ENCODE measurements around the gene CNPY1. TPM values are rescaled to one million over a fixed set of nuclear protein-coding genes. Genes with fewer than 3 reads are reported as not detected.

The CNPY1 gene
- total and polyA plus RNA-seq, 4 donors: 0.41 to 0.79 (median 0.66) TPM; not detected in 1

DNA sequence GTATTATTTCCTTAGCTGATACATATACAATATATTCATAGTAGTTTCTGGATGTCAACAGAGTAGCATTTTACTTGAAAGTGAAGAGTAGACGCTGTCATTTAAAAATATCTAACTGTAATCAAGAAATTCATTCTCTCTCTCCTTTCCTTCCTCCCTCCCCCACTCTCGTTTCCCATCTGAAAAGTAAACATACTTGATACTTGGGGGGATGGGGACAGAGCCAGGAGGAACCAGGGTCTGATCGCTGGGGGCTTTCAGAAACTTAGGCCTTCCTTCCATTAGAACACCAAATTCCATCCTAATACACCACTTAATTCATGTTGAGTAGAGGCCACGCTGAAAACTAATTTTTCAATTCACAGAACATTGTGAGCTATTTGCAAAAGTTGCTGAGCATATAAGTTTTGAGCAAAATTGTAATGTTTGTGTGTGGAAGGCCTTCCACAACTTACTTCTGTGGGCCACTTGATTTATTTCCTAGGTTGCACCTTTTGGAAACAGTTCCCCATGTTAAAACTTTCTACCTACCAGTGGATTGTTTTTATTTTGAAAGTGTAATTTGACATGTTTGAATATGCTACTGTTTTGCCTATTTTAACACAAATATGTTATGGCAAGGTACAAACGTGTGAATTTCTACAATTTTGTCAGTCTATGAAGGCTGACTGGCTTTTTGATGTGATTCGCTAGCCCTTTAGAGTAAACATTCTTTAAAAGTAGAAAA is 35.2 kb downstream of the CNPY1 start:
- peaks cover 77% of the 10 kb centered on the region for H3K27me3 ChIP-seq (ENCODE audit: control insufficient read depth, insufficient read depth, low read length)
- H3K4me1 ChIP-seq (ENCODE audit: control insufficient read depth, insufficient read depth, low read length): peaks cover 11% of the 10 kb centered on the region
- WGBS (ENCODE audit: insufficient coverage): 20% methylated on average over 1 of the region's 6 CpGs
- H3K9me3 ChIP-seq (ENCODE audit: control insufficient read depth, insufficient read depth, low read length): no peaks in the 10 kb centered on the region
- H3K4me3 ChIP-seq (ENCODE audit: low read depth, low read length): no peak overlapping the region
- H3K36me3 ChIP-seq (ENCODE audit: control insufficient read depth, insufficient read depth, low read length): no peaks in the 10 kb centered on the region
- DNase-seq (ENCODE audit: low read depth in 4 of 6, low spot score in 6 of 6): peak in 2 of 6 donors; percentile 15 to 24
- no peak overlapping the region for H3K27ac ChIP-seq (ENCODE audit: low read depth, low read length)

DNA sequence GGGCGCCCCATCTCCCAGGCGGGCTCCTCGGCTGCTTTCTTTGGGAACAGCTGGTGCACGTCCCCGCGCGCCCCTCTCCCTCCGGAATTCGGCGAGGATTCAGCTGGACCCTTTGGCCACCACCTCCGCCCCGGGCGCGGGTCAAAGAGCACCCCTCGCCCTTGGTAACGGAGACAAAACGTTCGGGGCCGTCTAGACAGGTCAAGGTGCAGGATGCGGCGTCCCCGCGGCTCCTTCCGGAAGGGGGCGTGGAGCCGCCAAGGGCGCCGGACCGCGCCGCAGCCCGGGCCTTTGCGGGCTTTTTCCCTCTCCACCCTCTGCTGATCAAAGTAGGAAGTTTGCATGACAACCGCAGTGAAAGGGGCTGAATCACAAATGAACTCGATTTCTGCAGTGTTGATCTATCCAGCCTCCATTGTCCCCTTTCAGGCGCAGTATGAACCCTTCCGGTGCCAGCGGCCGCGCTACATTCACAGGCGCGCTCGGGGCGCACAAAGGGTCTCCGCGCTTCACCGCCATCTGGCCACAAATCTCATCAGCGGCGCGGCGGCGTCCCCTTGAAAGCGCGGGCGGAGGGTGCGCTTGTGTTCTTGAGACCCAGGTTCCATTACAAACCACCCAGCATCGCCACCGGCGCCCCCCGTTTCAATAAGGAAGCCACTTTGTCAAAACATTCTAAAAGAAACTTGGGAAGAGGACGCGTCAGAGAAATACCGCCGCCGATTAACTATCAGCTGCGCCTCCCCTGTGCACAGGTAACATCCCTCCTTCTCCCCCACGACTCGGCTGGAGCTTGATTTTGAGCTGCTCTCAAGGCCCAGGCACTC is 36.4 kb downstream of the CNPY1 start:
- WGBS (ENCODE audit: insufficient coverage): under 1% methylated on average over 66 of the region's 68 CpGs
- no peaks in the 10 kb centered on the region for H3K9me3 ChIP-seq (ENCODE audit: control insufficient read depth, insufficient read depth, low read length)
- peaks cover 82% of the 10 kb centered on the region for H3K27me3 ChIP-seq (ENCODE audit: control insufficient read depth, insufficient read depth, low read length)
- H3K4me3 ChIP-seq (ENCODE audit: low read depth, low read length): no peak overlapping the region
- no peaks in the 10 kb centered on the region for H3K36me3 ChIP-seq (ENCODE audit: control insufficient read depth, insufficient read depth, low read length)
- peaks cover 11% of the 10 kb centered on the region for H3K4me1 ChIP-seq (ENCODE audit: control insufficient read depth, insufficient read depth, low read length)
- peak in 2 of 6 donors; percentile 36 to 58 for DNase-seq (ENCODE audit: low read depth in 4 of 6, low spot score in 6 of 6)
- H3K27ac ChIP-seq (ENCODE audit: low read depth, low read length): no peak overlapping the region

DNA sequence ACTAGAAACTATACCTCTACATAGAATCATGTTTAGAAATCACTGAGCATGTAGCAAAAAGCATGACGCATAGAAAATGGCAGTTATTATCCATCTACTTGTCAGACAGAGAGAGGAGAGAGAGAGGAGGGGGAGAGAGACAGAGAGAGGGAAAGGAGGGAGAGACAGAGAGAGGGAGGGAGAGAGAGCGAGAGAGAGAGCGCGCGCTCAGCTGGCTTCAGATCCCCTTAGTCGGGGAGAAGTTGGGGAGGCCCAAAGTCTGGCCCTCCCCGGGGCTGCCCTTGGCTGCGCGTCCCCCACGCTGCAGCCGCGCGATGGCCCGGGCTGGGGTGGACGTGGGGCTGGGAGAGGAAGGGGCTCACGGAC is 37.0 kb downstream of the CNPY1 start:
- DNase-seq (ENCODE audit: low read depth in 4 of 6, low spot score in 6 of 6): no peak
- Histone ChIP-seq H3K27me3 (ENCODE audit: control insufficient read depth, insufficient read depth, low read length) (peaks cover 87% of the 10 kb centered on the region), H3K36me3 (ENCODE audit: control insufficient read depth, insufficient read depth, low read length) (no peaks in the 10 kb centered on the region), H3K4me1 (ENCODE audit: control insufficient read depth, insufficient read depth, low read length) (peaks cover 11% of the 10 kb centered on the region), H3K4me3 (ENCODE audit: low read depth, low read length) (no peak overlapping the region), H3K9me3 (ENCODE audit: control insufficient read depth, insufficient read depth, low read length) (no peaks in the 10 kb centered on the region), H3K27ac (ENCODE audit: low read depth, low read length) (no peak overlapping the region)
- 2% methylated on average over 8 of the region's 16 CpGs for WGBS (ENCODE audit: insufficient coverage)

DNA sequence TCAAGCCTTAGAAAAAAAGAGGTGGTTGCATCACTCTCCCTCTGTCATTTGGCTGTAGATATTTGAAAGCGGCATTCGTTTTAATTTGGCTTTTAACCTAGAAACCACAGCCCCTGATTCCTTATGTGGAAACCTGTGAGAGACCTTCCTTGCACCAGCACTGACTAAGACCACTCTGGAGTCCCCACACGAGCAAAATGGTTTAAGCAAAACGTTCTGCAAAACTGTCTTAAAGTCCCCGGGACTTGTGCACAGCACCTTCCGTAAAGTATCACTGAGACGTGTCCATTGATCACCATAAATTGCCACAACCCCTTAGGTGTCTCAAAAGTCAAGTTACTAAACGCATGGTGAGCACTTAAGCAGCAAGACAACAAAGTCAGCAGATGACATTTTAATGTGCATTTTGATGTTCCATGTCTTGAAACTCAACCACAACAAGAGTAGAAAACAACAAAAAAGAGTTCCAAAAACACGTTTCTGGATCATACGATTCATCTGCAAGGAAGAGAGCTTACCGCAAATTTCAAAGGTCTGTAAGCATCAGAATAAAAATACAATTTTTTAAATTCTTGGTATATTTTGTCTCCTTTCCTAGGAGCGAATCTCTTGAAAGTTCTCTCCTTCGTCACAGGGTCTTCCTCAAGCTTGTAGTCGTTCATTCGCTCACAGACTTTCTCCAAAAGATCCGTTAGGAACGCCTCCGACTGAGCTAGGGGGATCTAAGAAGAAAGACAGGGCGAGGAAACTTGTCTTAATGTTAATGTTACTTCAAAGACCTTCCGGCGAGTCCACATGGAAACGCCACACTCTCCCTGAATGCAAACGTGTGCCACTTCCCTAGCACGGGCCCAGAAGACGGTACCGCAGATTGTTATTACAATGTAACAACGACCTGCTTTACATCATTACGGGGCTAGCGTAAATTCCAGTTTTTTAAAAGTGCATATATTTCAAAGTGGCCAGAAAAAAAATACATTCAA is 37.7 kb downstream of the CNPY1 start:
- DNase-seq (ENCODE audit: low read depth in 4 of 6, low spot score in 6 of 6): peak in 2 of 6 donors; percentile 51 to 58
- Histone ChIP-seq H3K27me3 (ENCODE audit: control insufficient read depth, insufficient read depth, low read length) (peaks cover 88% of the 10 kb centered on the region), H3K9me3 (ENCODE audit: control insufficient read depth, insufficient read depth, low read length) (no peaks in the 10 kb centered on the region), H3K4me1 (ENCODE audit: control insufficient read depth, insufficient read depth, low read length) (peaks cover 11% of the 10 kb centered on the region), H3K27ac (ENCODE audit: low read depth, low read length) (no peak overlapping the region), H3K36me3 (ENCODE audit: control insufficient read depth, insufficient read depth, low read length) (no peaks in the 10 kb centered on the region), H3K4me3 (ENCODE audit: low read depth, low read length) (no peak overlapping the region)
- WGBS (ENCODE audit: insufficient coverage): 7% methylated on average over 12 of the region's 29 CpGs

DNA sequence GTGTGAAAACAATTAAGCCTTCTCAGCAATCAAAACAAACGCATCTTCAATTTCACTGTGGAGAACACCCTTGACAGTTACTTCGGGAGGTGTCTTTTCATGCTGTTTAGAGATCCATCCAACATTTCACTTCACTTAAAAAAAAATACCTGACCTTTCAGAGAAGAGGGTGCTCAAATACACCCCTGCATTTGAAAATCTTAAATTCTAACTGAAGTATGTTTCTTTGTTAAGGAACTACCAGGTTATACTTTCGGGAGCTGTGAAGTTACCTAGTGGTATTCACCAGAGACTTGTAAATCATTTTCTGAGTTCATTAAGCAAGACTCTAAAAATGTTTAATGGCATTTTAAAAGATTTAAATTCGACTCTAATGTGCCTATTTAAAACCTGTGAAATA is 38.8 kb downstream of the CNPY1 start:
- H3K36me3 ChIP-seq (ENCODE audit: control insufficient read depth, insufficient read depth, low read length): no peaks in the 10 kb centered on the region
- no peaks in the 10 kb centered on the region for H3K9me3 ChIP-seq (ENCODE audit: control insufficient read depth, insufficient read depth, low read length)
- DNase-seq (ENCODE audit: low read depth in 4 of 6, low spot score in 6 of 6): peak in 2 of 6 donors; percentile 25 to 28
- peaks cover 11% of the 10 kb centered on the region for H3K4me1 ChIP-seq (ENCODE audit: control insufficient read depth, insufficient read depth, low read length)
- no peak overlapping the region for H3K4me3 ChIP-seq (ENCODE audit: low read depth, low read length)
- peaks cover 91% of the 10 kb centered on the region for H3K27me3 ChIP-seq (ENCODE audit: control insufficient read depth, insufficient read depth, low read length)
- no CpG with 5 or more reads among the region's 4 CpGs for WGBS (ENCODE audit: insufficient coverage)
- H3K27ac ChIP-seq (ENCODE audit: low read depth, low read length): no peak overlapping the region

DNA sequence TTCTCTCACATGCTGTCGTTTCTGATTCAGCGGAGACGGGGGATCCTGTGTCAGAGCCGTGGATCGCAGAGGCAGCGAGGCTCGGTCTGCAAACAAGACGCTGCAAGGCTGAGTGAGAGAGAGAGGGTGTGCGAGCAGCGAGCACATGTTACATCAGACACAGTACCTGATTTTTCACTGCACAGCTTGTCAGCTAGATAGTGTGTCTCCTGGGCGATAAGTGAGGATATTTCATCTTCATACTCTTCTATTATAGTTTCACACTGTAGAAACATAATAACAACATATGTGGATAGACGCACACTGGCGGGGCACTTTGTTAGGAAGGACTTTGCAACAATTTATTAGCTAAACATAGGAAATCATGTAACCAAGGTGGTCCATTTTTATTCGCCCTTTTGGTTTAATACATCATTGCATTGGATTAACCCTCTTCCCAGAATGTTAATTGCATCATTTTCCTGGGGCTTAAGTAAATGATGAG is 39.5 kb downstream of the CNPY1 start:
- H3K4me3 ChIP-seq (ENCODE audit: low read depth, low read length): no peak overlapping the region
- no peaks in the 10 kb centered on the region for H3K9me3 ChIP-seq (ENCODE audit: control insufficient read depth, insufficient read depth, low read length)
- H3K27ac ChIP-seq (ENCODE audit: low read depth, low read length): no peak overlapping the region
- peak in 1 of 6 donors; percentile 49 for DNase-seq (ENCODE audit: low read depth in 4 of 6, low spot score in 6 of 6)
- H3K4me1 ChIP-seq (ENCODE audit: control insufficient read depth, insufficient read depth, low read length): peaks cover 11% of the 10 kb centered on the region
- 7% methylated on average over 5 of the region's 14 CpGs for whole genome bisulfite sequencing (ENCODE audit: insufficient coverage)
- peaks cover 90% of the 10 kb centered on the region for H3K27me3 ChIP-seq (ENCODE audit: control insufficient read depth, insufficient read depth, low read length)
- no peaks in the 10 kb centered on the region for H3K36me3 ChIP-seq (ENCODE audit: control insufficient read depth, insufficient read depth, low read length)

DNA sequence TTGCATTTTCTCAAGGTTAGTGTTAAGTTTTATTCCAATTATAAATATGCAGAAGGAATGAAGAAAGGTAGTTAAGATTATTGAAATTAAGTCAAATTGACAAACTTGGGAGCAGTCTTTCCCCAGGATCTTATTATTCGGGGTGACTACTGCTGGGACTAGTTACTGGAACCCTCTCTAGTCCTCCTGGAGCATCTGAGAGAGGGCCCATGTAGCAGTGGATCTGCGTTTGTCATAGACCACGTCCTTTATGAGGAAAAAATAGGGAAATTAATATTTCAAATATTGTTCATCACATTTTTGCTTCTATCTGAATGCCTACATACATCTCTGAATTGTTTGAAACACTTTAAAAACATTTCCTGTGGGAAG is 41.0 kb downstream of the CNPY1 start:
- peaks cover 11% of the 10 kb centered on the region for H3K4me1 ChIP-seq (ENCODE audit: control insufficient read depth, insufficient read depth, low read length)
- no peak for DNase-seq (ENCODE audit: low read depth in 4 of 6, low spot score in 6 of 6)
- H3K36me3 ChIP-seq (ENCODE audit: control insufficient read depth, insufficient read depth, low read length): no peaks in the 10 kb centered on the region
- WGBS (ENCODE audit: insufficient coverage): 80% methylated on average over 1 of the region's 3 CpGs
- no peaks in the 10 kb centered on the region for H3K9me3 ChIP-seq (ENCODE audit: control insufficient read depth, insufficient read depth, low read length)
- no peak overlapping the region for H3K4me3 ChIP-seq (ENCODE audit: low read depth, low read length)
- H3K27ac ChIP-seq (ENCODE audit: low read depth, low read length): no peak overlapping the region
- H3K27me3 ChIP-seq (ENCODE audit: control insufficient read depth, insufficient read depth, low read length): peaks cover 90% of the 10 kb centered on the region

DNA sequence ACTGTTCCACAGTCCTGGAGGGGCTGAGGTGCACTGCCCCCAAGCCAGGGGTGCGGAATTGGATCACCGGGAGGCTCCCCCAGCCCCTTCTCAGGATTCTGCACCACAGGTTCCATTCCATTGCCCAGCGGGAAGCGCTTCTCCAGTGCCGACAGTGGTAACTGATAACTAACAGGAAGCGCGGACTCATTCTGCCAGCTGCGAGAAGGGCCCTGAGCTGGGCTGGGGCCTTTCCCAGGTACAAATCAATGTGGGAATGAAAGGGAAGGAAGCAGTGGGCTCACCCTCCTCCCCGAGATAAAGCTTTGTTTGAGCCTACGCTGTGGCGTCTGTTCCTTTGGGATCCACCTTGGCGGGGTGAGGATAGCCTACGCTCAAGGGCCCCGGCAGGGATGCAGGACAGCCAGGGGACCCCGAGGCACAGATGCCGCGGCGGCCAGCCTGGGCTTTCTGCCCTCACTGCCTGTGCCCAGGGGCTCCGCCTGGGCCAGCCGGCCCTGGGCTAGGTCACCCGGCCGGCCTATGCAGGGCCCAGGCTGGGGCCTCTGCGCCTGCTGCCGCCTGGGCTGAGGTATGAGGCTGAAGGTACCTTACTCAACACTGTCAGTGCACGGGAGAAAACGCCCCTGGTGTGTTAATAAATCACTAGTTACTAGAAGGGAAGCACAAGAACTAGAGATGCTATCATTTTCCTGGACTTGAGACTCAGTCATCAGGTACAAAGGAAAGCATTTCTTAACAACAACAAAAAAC is 49.0 kb downstream of the CNPY1 start:
- Histone ChIP-seq H3K4me3 (ENCODE audit: low read depth, low read length) (no peak overlapping the region), H3K27me3 (ENCODE audit: control insufficient read depth, insufficient read depth, low read length) (peaks cover 43% of the 10 kb centered on the region), H3K27ac (ENCODE audit: low read depth, low read length) (no peak overlapping the region), H3K9me3 (ENCODE audit: control insufficient read depth, insufficient read depth, low read length) (no peaks in the 10 kb centered on the region), H3K36me3 (ENCODE audit: control insufficient read depth, insufficient read depth, low read length) (no peaks in the 10 kb centered on the region), H3K4me1 (ENCODE audit: control insufficient read depth, insufficient read depth, low read length) (no peaks in the 10 kb centered on the region)
- 78% methylated on average over 20 of the region's 26 CpGs for WGBS (ENCODE audit: insufficient coverage)
- DNase-seq (ENCODE audit: low read depth in 4 of 6, low spot score in 6 of 6): no peak
